Loucy (cell line): ENCODE data around the gene CPHXL.

Experiments used
- H2AFZ ChIP-seq: fragments of 200-600 bp; sonication (generic); 2 replicates; pipeline ENCODE4 v1.6.0; 2016; ENCODE audit warnings: antibody characterized with exemption, mild to moderate bottlenecking, low read length, moderate library complexity
- H3F3A ChIP-seq: fragments of 200-600 bp; 2 replicates; pipeline ENCODE4 v1.6.0; 2016; ENCODE audit warnings: antibody characterized with exemption, low read depth, mild to moderate bottlenecking
- H3K27me3 ChIP-seq: fragments of 200-600 bp; sonication (generic); 2 replicates; pipeline ENCODE4 v1.6.1; 2014; ENCODE audit warnings: low read length, mild to moderate bottlenecking; ENCODE audit not compliant: insufficient read depth, poor library complexity, severe bottlenecking
- H3K36me3 ChIP-seq: fragments of 200-600 bp; sonication (generic); 2 replicates; pipeline ENCODE4 v1.6.1; 2016; ENCODE audit warnings: low read length; ENCODE audit not compliant: insufficient read depth
- H3K4me1 ChIP-seq: fragments of 200-600 bp; sonication (generic); 2 replicates; pipeline ENCODE4 v1.5.1; 2014; ENCODE audit warnings: low read length, mild to moderate bottlenecking; ENCODE audit not compliant: insufficient read depth, poor library complexity, severe bottlenecking
- H3K4me2 ChIP-seq: fragments of 200-600 bp; sonication (generic); 2 replicates; pipeline ENCODE4 v1.6.0; 2014; ENCODE audit warnings: antibody characterized with exemption, low read length, low read depth, mild to moderate bottlenecking; ENCODE audit not compliant: poor library complexity, severe bottlenecking
- H3K4me3 ChIP-seq: fragments of 200-600 bp; sonication (generic); 2 replicates; pipeline ENCODE4 v1.5.1; 2014; ENCODE audit warnings: low read length, mild to moderate bottlenecking, mixed read lengths; ENCODE audit not compliant: poor library complexity, severe bottlenecking
- H3K79me2 ChIP-seq: fragments of 200-600 bp; sonication (generic); 2 replicates; pipeline ENCODE4 v1.6.1; 2014; ENCODE audit warnings: low read length; ENCODE audit not compliant: insufficient read depth
- H3K9ac ChIP-seq: fragments of 200-600 bp; sonication (generic); 2 replicates; pipeline ENCODE4 v1.6.0; 2014; ENCODE audit warnings: mild to moderate bottlenecking, low read depth, low read length, moderate library complexity; ENCODE audit not compliant: poor library complexity, severe bottlenecking
- H3K9me2 ChIP-seq: fragments of 200-600 bp; sonication (generic); replicated peaks from 2 replicates; pipeline ENCODE4 v1.6.1; 2016; ENCODE audit warnings: low read depth, low read length, mixed read lengths
- H3K9me3 ChIP-seq: fragments of 200-600 bp; sonication (generic); 2 replicates; pipeline ENCODE4 v1.6.1; 2014; ENCODE audit warnings: mild to moderate bottlenecking, antibody characterized with exemption, low read length, low read depth; ENCODE audit not compliant: insufficient read depth
- H4K20me1 ChIP-seq: fragments of 200-600 bp; sonication (generic); 2 replicates; pipeline ENCODE4 v1.6.0; 2014; ENCODE audit warnings: antibody characterized with exemption, low read length, mild to moderate bottlenecking; ENCODE audit not compliant: insufficient read depth, poor library complexity, severe bottlenecking
- EZH2phosphoT487 ChIP-seq: fragments of 200-600 bp; IDR thresholded peaks from 2 replicates; pipeline ENCODE4 v1.6.1; 2018; ENCODE audit warnings: antibody characterized with exemption, mild to moderate bottlenecking, moderate library complexity, borderline replicate concordance
- TF ChIP-seq, protein P1 (sequence below): fragments of 200-600 bp; sonication (generic); conservative IDR thresholded peaks from 2 replicates; pipeline ENCODE4 v1.5.1; 2014; ENCODE audit warnings: mild to moderate bottlenecking, antibody characterized with exemption, low read length

Gene CPHXL

DNA sequence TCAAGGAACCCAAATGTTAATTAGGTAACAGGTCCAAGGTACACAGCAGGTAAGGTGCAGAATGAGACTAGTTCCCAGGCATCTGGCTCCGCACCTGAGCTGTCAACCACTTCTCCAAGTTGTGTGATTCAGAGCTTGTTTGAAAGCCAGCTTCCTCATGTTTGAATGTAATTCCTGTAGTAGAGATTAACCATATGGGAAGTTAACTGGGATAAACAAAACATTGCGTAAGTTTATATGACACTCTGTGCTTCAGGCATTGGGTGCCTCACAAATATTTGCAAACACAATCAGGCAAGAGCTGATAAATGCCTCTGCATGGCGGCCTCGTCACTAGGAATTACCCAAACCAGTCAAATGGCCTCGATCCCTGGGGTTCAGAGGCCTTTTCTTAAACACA lies 27.9 kb upstream of the CPHXL start:
- H3K36me3 ChIP-seq = no peaks in the 10 kb centered on the region
- H3K4me2 ChIP-seq = no peak overlapping the region
- H3K9me2 ChIP-seq = no peaks in the 10 kb centered on the region
- no peak overlapping the region for H2AFZ ChIP-seq
- TF ChIP-seq EZH2phosphoT487 = no peak
- TF ChIP-seq, protein P1, sequence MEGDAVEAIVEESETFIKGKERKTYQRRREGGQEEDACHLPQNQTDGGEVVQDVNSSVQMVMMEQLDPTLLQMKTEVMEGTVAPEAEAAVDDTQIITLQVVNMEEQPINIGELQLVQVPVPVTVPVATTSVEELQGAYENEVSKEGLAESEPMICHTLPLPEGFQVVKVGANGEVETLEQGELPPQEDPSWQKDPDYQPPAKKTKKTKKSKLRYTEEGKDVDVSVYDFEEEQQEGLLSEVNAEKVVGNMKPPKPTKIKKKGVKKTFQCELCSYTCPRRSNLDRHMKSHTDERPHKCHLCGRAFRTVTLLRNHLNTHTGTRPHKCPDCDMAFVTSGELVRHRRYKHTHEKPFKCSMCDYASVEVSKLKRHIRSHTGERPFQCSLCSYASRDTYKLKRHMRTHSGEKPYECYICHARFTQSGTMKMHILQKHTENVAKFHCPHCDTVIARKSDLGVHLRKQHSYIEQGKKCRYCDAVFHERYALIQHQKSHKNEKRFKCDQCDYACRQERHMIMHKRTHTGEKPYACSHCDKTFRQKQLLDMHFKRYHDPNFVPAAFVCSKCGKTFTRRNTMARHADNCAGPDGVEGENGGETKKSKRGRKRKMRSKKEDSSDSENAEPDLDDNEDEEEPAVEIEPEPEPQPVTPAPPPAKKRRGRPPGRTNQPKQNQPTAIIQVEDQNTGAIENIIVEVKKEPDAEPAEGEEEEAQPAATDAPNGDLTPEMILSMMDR = no peak
- H3K27me3 ChIP-seq = no peaks in the 10 kb centered on the region
- H3K4me1 ChIP-seq = peaks cover 7% of the 10 kb centered on the region
- H3K4me3 ChIP-seq = no peak overlapping the region
- no peak overlapping the region for H3K9ac ChIP-seq
- H3K79me2 ChIP-seq = no peaks in the 10 kb centered on the region
- H4K20me1 ChIP-seq = no peaks in the 10 kb centered on the region
- H3K9me3 ChIP-seq = no peaks in the 10 kb centered on the region
- no peaks in the 10 kb centered on the region for H3F3A ChIP-seq

DNA sequence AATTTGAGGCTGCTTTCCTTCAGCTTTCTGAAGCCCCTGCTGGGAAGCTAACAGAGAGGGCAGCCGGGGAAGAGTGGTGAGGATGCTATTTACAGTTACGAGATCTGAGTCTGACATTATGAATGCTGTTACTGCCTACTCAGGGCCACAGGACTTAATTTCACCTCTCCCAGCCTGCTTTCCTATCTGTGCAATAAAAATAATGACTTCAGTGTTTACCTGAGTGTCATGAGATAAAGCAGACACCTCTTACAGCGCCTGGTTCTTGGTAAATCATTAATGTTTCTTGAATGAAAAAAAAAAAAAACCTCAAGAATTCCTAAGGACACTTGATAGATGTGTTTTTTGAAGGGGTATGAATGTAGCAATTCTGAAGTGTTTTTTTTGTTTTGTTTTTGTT lies 24.2 kb upstream of the CPHXL start:
- no peak overlapping the region for H3K4me2 ChIP-seq
- H2AFZ ChIP-seq = no peak overlapping the region
- no peaks in the 10 kb centered on the region for H4K20me1 ChIP-seq
- H3K79me2 ChIP-seq = no peaks in the 10 kb centered on the region
- no peaks in the 10 kb centered on the region for H3K9me2 ChIP-seq
- H3K9ac ChIP-seq = no peak overlapping the region
- no peaks in the 10 kb centered on the region for H3K36me3 ChIP-seq
- H3K4me3 ChIP-seq = no peak overlapping the region
- no peaks in the 10 kb centered on the region for H3F3A ChIP-seq
- H3K4me1 ChIP-seq = no peaks in the 10 kb centered on the region
- no peaks in the 10 kb centered on the region for H3K27me3 ChIP-seq
- TF ChIP-seq, protein P1 = no peak
- TF ChIP-seq EZH2phosphoT487 = no peak
- H3K9me3 ChIP-seq = no peaks in the 10 kb centered on the region

DNA sequence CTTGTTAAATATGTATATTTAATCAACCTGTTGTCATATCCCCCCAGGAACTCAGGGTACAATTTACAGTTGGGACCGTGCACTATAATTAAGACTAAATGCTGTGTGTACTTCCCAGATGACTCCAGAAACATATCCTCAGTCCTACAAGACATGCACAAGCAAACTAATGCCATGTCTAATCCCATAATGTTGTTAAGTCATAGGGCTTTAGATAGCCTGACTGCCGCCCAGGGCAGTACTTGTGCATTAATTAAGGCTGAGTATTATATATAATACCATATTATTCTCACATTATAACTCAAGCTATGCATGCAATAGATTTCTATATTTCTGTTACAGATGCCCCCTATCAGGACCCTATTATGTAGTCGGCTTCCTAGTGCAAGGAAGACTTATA lies 20.1 kb upstream of the CPHXL start:
- Histone ChIP-seq H3K4me3 (no peak overlapping the region), H3K4me1 (no peaks in the 10 kb centered on the region), H3K9me3 (peaks cover 12% of the 10 kb centered on the region), H3F3A (no peaks in the 10 kb centered on the region), H2AFZ (no peak overlapping the region), H3K9me2 (no peaks in the 10 kb centered on the region), H3K36me3 (no peaks in the 10 kb centered on the region), H3K4me2 (no peak overlapping the region), H3K9ac (no peak overlapping the region), H3K27me3 (no peaks in the 10 kb centered on the region), H3K79me2 (no peaks in the 10 kb centered on the region), H4K20me1 (no peaks in the 10 kb centered on the region)
- TF ChIP-seq EZH2phosphoT487 = no peak
- TF ChIP-seq, protein P1 = no peak
